HepG2 (cell line): ENCODE data around the gene USP34.

Experiments
- BORCS8-MEF2B ChIP-seq: sonication (generic); formaldehyde crosslinking; IDR thresholded peaks from 2 replicates; pipeline ENCODE4 v1.8.0; 2022; ENCODE audit warnings: mild to moderate bottlenecking, missing genetic modification reagents
- CBX5 ChIP-seq: sonication (generic); formaldehyde crosslinking; IDR thresholded peaks from 2 replicates; pipeline ENCODE4 v1.4.0; 2020; ENCODE audit warnings: missing genetic modification reagents, borderline replicate concordance
- CEBPG ChIP-seq: IDR thresholded peaks from 2 replicates; pipeline ENCODE4 v1.6.1; 2016
- HINFP ChIP-seq: sonication (generic); formaldehyde crosslinking; IDR thresholded peaks from 2 replicates; pipeline ENCODE4 v1.4.0; 2020; ENCODE audit warnings: low read depth, mild to moderate bottlenecking, missing genetic modification reagents
- SETDB1 ChIP-seq: sonication (generic); formaldehyde crosslinking; IDR thresholded peaks from 2 replicates; pipeline ENCODE4 v1.5.1; 2020; ENCODE audit warnings: missing genetic modification reagents, mild to moderate bottlenecking, borderline replicate concordance
- SRSF1 ChIP-seq: fragments of 200-400 bp; formaldehyde crosslinking; optimal IDR thresholded peaks from 2 replicates; pipeline ENCODE3; 2017; ENCODE audit warnings: mild to moderate bottlenecking, low read depth, low read length, moderate library complexity
- UBTF ChIP-seq: sonication (generic); formaldehyde crosslinking; IDR thresholded peaks from 2 replicates; pipeline ENCODE4 v1.4.0; 2020; ENCODE audit warnings: mild to moderate bottlenecking, missing genetic modification reagents
- ZNF207 ChIP-seq: fragments of 450-650 bp; IDR thresholded peaks from 2 replicates; pipeline ENCODE4 v1.6.1; 2016; ENCODE audit warnings: antibody characterized with exemption, borderline replicate concordance
- ZNF251 ChIP-seq: sonication (generic); formaldehyde crosslinking; IDR thresholded peaks from 2 replicates; pipeline ENCODE4 v1.9.0; 2021; ENCODE audit warnings: mild to moderate bottlenecking, missing genetic modification reagents

DNA sequence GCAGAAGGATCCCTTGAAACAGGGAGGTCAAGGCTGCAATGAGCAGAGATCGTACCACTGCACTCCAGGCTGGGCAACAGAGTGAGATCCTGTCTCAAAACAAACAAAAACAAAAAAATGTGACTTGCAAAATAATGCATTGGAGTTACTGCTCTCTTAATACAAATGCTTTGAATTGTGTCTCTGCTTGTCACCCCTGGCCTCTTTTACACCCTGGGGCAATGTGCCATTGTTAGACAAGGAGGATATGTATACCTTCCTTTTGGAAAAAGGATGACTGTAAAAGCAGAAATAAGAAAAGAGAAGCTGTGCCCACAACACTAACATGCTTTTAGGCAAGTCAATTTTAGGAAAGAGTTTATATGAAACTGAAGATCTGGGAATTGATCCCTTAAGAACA lies 329.7 kb downstream of the USP34 start:
- no peak for TF ChIP-seq ZNF251 (CRISPR knock-in tag)
- TF ChIP-seq CBX5 (CRISPR knock-in tag), result no peak
- TF ChIP-seq ZNF207, result no peak
- no peak for TF ChIP-seq CEBPG (CRISPR knock-in tag)
- no peak for TF ChIP-seq UBTF
- TF ChIP-seq SETDB1 (CRISPR knock-in tag), result no peak
- no peak for TF ChIP-seq HINFP (CRISPR knock-in tag)
- no peak for TF ChIP-seq SRSF1
- no peak for TF ChIP-seq BORCS8-MEF2B (CRISPR knock-in tag)
